Measurements from ENCODE around the gene NPAT.
A peak's percentile ranks its signal among the peaks of the same experiment; 100 is the strongest.

Gene NPAT

DNA sequence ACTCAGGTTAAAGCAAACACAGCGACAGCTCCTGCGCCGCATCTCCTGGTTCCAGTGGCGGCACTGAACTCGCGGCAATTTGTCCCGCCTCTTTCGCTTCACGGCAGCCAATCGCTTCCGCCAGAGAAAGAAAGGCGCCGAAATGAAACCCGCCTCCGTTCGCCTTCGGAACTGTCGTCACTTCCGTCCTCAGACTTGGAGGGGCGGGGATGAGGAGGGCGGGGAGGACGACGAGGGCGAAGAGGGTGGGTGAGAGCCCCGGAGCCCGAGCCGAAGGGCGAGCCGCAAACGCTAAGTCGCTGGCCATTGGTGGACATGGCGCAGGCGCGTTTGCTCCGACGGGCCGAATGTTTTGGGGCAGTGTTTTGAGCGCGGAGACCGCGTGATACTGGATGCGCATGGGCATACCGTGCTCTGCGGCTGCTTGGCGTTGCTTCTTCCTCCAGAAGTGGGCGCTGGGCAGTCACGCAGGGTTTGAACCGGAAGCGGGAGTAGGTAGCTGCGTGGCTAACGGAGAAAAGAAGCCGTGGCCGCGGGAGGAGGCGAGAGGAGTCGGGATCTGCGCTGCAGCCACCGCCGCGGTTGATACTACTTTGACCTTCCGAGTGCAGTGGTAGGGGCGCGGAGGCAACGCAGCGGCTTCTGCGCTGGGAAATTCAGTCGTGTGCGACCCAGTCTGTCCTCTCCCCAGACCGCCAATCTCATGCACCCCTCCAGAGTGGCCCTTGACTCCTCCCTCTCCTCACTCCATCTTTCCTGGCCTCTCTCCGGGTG is at the start of gene NPAT, which contains the start of gene ATM:
NPAT (minus strand) TSS at position 65 of the 774 bp plus-strand sequence. CDS start 102 bp downstream, outside the sequence.
ATM (plus strand) TSS at position 494 of the 774 bp plus-strand sequence. CDS start 4,558 bp downstream, outside the sequence.
- DNase-seq = peak; percentile 100

DNA sequence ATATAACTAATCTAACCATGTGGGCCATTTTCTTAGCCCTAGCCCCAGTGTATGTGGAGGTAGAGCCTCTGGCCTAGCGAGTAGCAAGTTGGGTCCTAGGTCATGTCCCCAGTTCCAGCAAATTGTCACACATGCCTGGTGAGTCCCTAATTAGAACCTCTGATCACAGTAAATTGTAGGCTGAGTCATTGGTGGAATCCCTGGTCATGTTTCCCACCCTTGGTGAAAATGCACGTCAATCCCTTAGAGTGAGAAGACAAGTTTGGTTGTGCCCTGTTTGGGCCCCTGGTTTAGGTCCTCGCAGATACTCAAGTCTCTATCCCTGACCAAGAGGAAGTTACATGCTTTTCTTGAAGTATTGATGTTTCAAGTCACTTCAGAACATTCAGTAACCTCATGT is 47.1 kb upstream of the NPAT start:
- no peak for DNase-seq

DNA sequence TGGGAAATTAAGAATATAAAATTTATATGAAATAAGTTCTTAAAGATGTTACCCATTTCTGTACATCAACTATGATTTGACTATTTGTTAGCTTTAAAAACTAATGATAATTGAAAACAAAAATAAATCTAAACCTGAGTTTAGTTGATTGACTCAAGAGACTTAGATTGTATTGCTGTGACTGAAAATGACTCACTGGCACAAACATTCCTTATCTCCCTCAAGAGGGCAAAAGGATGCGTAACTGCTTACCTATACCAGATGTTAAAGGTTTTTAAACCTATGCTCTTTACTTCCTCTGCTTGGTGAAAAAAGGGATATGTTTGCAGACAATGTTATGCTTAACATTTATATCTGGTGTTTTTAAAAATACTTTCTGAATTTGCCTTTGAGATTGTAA is 30.7 kb upstream of the NPAT start:
- no peak for DNase-seq

DNA sequence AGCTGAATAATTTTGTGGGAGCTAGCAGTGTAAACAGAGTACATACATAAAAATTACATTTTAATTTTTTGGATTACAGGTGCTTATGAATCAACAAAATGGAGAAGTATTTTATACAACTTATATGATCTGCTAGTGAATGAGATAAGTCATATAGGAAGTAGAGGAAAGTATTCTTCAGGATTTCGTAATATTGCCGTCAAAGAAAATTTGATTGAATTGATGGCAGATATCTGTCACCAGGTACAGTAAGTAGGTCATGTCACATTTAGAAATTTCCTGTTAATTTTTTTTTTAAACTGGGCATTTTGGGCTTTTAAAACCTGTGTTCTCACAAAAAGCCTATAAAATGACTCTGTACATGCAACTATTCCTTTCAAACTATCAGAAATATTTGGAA is 24.4 kb upstream of the NPAT start:
- DNase-seq = no peak

DNA sequence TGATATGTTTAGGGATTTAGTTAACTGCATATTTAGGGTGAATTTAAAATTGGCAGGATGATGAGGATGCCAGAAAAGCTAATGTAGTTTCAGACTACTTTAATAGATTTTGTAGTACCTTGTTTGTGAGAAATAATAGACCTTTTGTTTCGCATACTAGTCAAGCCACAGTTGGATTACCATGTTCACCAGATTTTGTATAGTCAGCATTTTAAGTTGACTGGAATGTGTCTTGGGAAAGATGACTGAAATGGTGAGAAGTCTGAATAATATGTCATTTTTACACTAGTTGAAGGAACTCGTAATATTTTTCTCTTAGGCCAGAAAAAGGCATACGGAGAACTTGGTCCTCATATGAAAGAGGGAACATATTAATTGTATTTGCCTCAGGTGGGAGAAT is 23.9 kb upstream of the NPAT start:
- no peak for DNase-seq

DNA sequence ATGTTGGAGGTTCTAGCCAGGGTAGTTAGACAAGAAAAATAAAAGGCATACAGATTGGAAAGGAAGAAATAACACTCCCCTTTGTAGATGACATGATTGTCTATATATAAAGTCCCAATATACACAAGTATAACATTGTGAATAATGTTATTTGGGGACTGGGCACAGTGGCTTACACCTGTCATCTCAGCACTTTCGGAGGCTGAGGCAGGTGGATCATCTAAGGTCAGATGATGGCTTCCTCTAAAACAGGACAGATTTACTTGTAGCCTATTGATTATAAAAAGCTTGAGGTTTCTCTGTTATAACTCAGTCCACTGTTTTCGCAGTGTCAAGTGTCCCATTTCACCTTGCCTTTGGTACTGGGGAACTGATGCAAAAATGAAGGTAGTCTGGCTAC is 20.0 kb upstream of the NPAT start:
- DNase-seq = no peak

DNA sequence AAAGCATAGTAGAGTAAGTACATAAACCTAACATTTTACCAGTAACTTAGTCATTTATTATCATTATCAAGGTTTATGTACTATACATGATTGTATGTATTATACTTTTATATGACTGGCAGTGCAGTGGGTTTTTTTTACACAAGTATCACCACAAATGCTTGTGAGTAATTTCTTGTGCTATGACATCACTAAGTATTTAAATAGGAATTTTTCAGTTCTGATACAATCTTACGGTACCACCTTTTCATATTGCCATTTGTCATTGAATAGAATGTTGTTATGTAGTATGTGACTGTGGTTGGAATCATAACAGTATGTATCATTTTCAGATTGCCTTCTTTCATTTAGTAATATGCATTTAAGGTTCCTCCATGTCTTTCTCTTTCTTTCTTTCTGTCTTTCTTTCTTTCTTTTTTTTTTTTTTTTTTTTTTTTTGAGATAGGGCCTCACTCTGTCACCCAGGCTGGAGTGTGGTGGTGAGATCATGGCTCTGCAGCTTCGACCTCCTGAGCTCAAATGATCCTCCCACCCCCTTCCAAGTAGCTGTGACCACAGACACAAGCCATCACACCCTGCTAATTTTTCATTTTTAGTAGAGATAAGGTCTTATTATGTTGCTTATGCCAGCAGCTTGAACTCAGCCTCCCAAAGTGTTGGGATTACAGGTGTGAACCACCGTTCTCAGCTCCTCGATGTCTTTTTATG is 19.0 kb upstream of the NPAT start:
- DNase-seq = no peak

DNA sequence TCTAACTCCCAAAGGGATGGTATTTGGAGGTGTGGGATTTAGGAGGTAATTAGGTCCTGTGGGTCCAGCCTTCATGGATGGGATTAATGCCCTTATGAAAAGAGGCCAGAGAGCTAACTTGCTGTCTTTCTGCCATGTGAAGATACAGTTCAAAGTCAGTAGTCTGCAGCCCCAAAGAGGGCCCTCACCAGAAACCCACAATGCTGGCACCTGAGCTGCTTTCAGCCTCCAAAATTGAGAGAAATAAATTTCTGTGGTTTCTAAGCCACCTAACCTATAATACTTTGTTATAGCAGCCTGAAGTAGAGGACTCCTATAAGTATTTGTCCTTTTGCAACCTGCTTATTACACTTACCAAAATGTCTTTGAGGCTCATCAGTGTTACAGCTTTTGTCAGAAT is 16.6 kb upstream of the NPAT start:
- no peak for DNase-seq

DNA sequence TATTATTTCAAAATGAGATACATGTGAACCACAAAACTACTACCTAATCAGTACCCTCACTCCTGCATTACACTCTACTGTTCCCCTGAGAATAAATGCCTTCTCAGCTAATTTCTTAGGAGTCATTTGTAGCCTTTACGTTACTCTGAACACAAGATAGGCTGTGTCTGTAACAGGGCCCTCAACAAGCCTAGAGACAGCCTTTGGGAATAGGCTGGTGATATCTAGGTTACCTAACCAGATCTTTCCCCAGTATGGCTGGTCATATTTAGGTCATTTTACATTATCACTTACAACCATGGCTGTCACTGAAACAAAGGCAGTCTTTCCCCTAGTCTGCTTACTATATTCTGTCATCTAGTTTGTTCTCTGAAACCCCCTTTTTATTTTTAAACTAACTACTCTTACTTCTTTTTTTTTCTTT is 14.6 kb upstream of the NPAT start:
- DNase-seq = no peak

DNA sequence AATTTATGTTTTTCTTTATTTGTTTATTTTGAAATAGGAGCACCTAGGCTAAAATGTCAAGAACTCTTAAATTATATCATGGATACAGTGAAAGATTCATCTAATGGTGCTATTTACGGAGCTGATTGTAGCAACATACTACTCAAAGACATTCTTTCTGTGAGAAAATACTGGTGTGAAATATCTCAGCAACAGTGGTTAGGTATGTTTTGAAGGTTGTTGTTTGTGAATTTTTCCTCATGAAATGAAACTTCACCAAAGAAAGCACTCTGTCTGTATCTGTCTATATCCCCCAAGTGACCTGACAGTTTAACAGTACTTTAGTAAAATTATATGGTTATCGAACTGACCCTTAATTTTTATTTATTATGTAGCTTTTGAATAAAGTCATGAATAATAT is 13.2 kb upstream of the NPAT start:
- no peak for DNase-seq

DNA sequence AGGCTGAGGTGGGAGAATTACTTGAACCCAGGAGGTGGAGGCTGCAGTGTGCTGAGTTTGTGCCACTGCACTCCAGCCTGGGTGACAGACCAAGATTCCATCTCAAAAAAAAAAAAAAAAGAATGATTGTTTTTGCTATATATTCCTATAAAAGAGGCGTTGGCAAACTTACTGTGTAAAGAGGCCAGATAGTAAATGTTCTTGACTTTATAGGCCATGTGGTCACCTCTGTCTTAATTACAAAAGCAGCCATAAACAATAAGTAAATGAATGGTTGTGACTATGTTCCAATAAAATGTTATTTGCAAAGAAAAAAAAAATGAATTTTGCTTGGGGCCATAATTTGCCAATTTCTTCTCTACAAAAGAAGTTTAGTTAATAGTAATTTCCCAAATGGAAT is 12.8 kb upstream of the NPAT start:
- DNase-seq = no peak

DNA sequence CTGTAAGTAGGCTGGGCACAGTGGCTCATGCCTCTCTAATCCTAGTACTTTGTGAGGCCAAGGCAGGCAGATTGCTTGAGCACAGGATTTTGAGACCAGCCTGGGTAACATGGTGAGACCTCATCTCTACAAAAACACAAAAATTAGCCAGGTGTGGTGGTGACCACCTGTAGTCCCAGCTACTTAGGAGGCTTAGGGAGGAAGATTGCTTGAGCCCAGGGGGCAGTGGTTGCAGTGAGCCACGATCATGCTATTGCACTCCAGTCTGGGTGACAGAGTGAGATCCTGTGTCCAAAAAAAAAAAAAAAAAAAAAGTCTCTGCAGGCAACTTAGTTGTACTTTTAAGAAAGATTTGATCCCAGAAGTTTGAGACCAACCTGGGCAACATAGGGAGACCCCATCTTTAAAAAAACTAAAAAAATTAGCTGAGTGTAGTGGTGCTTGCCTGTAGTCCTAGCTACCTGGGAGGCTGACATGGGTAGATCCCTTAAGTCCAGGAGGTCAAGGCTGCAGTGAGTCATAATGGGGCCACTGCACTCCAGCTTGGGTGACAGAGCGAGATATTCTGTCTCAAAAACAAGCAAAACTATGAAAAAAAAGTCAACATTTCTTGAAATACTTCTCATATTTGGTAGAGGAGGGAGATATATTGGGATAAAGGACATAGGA is 11.0 kb upstream of the NPAT start:
- no peak for DNase-seq

DNA sequence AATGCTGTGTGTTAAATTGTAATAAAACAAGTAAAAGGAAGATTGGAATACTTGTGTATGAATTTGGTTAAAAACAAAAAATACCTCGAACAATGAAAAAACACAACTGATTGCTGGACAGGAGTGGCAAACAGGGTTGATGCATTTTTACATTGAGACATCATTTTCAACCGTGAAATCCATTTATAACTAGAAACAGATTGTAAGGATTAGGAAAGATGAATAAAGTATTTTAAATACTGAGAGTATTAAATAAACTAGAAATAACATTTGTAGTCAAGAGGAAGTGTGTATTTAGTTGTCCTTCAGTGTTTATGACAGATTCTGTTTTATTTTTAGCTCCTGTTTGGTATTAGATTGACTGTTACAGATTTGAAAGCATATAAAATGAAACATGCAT is 5.8 kb upstream of the NPAT start:
- DNase-seq = no peak

DNA sequence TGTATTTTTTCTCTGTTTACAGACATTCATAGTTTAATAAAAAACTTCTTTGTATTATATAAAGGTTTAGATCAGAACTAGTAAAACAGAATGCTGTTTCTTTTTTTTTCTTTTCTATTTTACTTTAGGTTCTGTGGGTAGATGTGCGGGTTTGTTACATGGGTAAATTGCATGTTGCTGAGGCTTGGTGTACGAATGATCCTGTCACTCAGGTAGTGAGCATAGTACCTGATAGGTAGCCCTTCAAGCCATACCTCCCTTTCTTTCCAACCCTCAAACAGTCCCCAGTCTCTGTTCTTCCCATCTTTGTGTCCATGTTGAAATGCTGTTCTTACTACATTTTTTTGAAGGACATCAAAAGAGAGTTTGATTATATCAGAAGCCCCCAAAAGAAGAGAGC is 3.6 kb upstream of the NPAT start:
- DNase-seq = no peak

DNA sequence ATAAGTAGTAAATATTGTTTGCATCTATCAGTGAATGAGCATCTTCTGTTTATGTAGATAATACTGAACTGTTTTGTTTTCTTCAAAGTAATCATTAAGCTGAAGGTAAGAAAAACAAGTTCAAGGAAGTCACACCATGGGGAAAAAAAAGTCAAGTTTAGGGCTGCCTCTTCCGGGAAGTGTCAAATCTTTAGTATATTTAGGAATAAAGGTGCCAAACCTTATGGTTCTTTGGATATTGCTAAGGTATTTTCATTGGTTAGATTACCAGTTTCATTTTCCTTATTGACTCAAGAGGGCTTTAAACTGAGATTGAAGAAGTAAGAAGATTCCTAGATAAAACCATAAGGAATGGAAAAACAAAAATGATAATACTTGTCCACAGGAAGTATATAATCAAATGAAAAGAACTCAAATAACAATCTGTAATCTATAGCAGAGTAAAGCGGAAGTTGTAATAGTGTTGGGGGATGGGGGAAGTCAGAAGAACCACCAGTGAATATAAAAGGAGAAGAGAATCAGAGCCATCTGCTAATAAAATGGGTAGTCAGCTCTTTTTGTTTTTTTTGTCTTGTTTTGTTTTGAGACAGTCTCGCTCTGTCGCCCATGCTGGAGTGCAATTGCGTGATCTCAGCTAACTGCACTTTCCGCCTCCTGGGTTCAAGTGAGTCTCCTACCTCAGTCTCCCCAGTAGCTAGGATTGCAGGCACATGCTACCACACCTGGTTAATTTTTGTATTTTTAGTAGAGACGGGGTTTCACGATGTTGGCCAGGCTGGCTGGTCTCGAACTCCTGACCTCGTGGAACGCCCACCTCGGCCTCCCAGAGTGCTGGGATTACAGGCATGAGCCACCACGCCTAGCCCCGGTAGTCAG is 2.7 kb upstream of the NPAT start:
- no peak for DNase-seq

DNA sequence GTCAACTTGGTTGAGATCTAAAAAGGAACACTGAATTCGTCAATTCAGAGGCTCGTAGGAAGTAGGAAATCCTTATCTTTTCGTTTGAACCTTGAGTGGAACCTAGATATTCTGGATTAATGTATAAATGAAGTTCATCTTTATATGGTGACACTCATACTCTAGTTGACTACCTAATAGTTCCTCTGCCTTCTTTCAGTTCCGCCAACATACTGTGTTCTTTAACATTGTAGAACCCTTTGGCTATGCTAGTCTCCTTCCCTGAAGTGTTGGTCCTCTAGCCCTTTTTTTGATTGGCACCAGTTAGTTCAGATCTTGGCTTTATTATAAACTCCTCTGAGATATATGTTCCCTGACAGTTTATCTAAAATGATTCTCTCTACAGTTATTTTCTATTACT is 1.9 kb upstream of the NPAT start:
- DNase-seq = no peak

DNA sequence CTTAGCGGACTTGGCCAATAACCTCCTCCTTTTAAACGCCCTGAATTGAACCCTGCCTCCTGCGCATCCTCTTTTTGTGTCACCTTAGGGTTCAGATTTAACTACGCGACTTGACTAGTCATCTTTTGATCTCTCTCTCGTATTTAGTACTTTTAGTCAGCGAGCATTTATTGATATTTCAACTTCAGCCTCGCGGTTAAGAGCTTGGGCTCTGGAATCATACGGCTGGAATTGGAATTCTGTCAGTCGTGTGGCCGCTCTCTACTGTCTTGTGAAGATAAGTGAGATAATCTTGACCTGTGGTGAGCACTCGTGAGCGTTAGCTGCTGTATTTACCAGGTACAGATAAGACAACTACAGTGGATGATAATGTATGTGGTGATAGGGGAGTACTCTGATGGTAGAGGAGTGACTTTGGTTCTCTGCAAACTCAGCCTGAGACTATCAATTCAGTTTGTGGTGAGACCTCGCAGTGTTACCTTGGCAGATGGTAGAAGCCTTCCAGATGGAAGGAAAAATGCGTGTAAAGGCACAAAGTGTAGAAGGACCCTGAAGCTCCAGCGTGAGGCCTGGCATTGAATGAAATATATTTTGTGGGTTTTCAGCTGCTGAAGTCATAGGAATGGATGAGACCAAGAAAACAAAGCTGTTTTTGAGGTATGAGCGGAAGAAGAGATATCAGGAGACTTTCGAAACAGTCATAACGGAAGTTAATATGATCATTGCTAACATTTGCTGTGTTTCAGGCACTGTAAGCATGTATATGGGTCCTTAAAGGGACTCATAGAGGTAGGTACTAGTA is 1.1 kb upstream of the NPAT start:
- peak; percentile 71 for DNase-seq

DNA sequence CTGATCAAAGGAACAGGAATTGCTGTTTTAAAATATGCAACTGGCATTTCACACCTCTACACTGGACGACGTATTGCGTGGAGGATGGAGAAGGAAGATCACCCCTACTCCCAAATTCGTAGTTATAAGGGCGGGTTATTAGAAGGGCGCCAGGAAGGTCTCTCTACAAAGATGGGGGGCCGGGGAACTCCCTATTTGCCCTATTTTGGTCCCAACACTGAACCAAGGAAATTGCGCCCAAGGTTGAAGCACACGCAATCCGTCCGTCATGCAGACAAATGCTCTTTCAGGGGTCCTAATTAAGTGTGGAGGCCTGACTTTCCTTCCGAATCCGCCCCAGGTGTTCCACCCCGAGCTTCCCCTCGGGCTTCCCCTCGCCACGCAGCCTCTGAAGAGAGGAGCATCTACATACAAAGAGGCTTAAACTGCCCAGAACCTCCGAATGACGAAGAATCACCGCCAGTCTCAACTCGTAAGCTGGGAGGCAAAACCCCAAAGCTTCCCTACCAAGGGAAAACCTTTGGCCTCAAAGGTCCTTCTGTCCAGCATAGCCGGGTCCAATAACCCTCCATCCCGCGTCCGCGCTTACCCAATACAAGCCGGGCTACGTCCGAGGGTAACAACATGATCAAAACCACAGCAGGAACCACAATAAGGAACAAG is 396 bp downstream of the NPAT start:
- DNase-seq = no peak

DNA sequence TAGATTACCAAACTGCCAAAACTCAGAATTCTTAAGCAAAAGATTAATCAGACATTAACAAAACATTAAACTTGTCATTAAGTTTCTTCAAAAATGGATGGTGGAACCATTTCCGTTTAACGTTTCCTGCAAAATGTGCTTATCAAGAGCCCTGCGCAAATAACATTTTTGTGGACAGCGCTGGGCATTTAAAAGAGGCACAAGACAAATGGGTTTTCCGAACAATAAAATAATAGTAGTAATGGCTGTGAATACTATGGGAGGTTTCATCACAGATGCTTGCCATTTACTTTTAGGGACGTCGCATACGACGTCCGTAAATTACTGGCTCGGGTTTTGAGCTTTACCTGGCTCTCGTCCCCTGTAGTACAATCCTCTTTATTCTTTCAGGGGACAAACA is 1.1 kb downstream of the NPAT start:
- peak; percentile 34 for DNase-seq

DNA sequence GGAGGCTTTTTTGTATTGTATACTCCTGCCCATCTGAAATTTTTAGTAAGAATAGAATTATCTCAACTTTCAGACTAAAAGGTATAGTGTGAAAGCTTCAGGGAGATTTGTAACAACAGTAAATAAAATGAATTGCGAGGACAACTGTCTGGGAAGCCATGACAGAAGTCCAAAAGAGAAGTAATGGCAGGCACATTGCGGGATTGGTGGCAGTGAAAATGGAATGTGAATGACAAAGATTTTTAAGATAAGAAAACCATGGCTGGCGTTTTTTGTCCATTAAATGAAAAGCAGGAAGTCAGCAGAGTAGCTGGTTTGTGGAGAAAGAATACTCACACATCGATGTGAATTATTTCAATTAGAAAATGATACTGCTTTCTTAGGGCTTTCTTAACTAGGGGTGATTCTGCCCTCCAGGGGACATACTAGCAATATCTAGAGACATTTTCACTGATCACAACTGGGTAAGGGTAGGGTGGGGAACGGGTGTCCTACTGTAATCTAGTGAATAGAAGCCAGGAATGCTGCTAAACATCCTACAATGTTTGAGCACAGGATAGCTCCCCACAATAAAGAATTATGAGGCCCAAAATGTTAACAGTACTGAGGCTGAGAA is 1.6 kb downstream of the NPAT start:
- DNase-seq = peak; percentile 21
